Glutamatergic neuron (in vitro differentiated cells): ENCODE data around the gene MOV10. TPM values are rescaled to one million over a fixed set of nuclear protein-coding genes. Genes with fewer than 3 reads are reported as not detected.

Experiments used
- DNase-seq: peaks from one replicate; pipeline ENCODE4 v3.0.0; 2022
- H3K27ac Mint-ChIP-seq: one replicate; pipeline ENCODE4 v1.8.0; 2020; ENCODE audit warnings: mild to moderate bottlenecking, mixed read lengths, inconsistent platforms; ENCODE audit not compliant: unreplicated experiment
- H3K27me3 Mint-ChIP-seq: one replicate; pipeline ENCODE4 v1.8.0; 2020; ENCODE audit warnings: mild to moderate bottlenecking, moderate library complexity, mixed read lengths, inconsistent platforms; ENCODE audit not compliant: unreplicated experiment
- H3K36me3 Mint-ChIP-seq: one replicate; pipeline ENCODE4 v1.8.0; 2020; ENCODE audit warnings: mild to moderate bottlenecking, mixed read lengths, inconsistent platforms; ENCODE audit not compliant: unreplicated experiment
- H3K4me1 Mint-ChIP-seq: one replicate; pipeline ENCODE4 v1.8.0; 2020; ENCODE audit warnings: mild to moderate bottlenecking, low read depth, mixed read lengths, inconsistent platforms; ENCODE audit not compliant: unreplicated experiment
- H3K4me3 Mint-ChIP-seq: one replicate; pipeline ENCODE4 v1.8.0; 2020; ENCODE audit warnings: mild to moderate bottlenecking, mixed read lengths, inconsistent platforms; ENCODE audit not compliant: unreplicated experiment
- H3K9me3 Mint-ChIP-seq: one replicate; pipeline ENCODE4 v1.8.0; 2020; ENCODE audit warnings: mild to moderate bottlenecking, moderate library complexity, mixed read lengths, inconsistent platforms; ENCODE audit not compliant: unreplicated experiment
- CTCF ChIP-seq: fragments of 200-600 bp; sonication (generic); IDR thresholded peaks from one replicate; pipeline ENCODE4 v1.5.0; 2021; ENCODE audit not compliant: partially characterized antibody, unreplicated experiment
- long read RNA-seq: library from polyadenylated mRNA; unstranded; transcript quantifications from one replicate; pipeline ENCODE4 v2.0.0, GENCODE V29; 2020; ENCODE audit not compliant: unreplicated experiment
- total RNA-seq: library from RNA; stranded (reverse); fragmentation: NEBNext Ultra II Directional; extraction: Animal tissue kit (Norgen Biotek cat#: 25700); gene quantifications from one replicate; pipeline ENCODE4 v1.2.1, GENCODE V29; 2021; ENCODE audit not compliant: unreplicated experiment

MOV10 gene, protein sequence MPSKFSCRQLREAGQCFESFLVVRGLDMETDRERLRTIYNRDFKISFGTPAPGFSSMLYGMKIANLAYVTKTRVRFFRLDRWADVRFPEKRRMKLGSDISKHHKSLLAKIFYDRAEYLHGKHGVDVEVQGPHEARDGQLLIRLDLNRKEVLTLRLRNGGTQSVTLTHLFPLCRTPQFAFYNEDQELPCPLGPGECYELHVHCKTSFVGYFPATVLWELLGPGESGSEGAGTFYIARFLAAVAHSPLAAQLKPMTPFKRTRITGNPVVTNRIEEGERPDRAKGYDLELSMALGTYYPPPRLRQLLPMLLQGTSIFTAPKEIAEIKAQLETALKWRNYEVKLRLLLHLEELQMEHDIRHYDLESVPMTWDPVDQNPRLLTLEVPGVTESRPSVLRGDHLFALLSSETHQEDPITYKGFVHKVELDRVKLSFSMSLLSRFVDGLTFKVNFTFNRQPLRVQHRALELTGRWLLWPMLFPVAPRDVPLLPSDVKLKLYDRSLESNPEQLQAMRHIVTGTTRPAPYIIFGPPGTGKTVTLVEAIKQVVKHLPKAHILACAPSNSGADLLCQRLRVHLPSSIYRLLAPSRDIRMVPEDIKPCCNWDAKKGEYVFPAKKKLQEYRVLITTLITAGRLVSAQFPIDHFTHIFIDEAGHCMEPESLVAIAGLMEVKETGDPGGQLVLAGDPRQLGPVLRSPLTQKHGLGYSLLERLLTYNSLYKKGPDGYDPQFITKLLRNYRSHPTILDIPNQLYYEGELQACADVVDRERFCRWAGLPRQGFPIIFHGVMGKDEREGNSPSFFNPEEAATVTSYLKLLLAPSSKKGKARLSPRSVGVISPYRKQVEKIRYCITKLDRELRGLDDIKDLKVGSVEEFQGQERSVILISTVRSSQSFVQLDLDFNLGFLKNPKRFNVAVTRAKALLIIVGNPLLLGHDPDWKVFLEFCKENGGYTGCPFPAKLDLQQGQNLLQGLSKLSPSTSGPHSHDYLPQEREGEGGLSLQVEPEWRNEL
- total RNA-seq: 5.2 TPM
- long read RNA-seq, partial matches to known transcripts: 0 of 1 reads
- long read RNA-seq, other reads (novel, unspliced or antisense): 1 of 1 reads

- no peaks in the 10 kb centered on the region for H3K36me3 Mint-ChIP-seq
- H3K4me1 Mint-ChIP-seq: no peaks in the 10 kb centered on the region
- H3K4me3 Mint-ChIP-seq: peak within 1 kb of the TSS; percentile 92
- peak; percentile 55 for DNase-seq
- H3K27me3 Mint-ChIP-seq: peaks cover 8% of the 10 kb centered on the region
- H3K27ac Mint-ChIP-seq: no peak within 1 kb of the TSS
- no peak for TF ChIP-seq CTCF
- peaks cover 1% of the 10 kb centered on the region for H3K9me3 Mint-ChIP-seq
These were observed at the start of gene MOV10 for GRCh38 chr1:112674440-112674985. MOV10 (plus strand) TSS chr1:112674659; CDS start chr1:112674913, 254 bp downstream.

DNA sequence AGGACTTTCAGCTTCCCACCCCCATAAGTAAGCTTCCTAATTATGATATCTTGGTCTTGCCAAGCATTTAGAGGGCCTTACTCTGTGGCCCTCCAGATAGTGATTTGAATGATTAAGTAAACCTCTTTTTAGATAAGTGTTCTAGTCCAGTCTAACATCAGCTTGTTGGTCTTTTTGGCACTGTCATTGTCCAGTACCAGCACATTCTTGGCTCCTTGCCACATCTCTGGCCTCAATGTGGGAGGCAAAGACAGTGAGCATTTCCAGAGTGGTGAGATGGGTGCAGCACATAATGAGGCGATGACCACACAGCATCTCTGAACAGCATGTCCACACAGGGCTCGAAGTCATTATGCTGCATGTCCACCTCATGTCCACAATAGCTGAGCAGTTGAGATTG is 48.8 kb upstream of the MOV10 start:
- H3K9me3 Mint-ChIP-seq: peaks cover 5% of the 10 kb centered on the region
- H3K27ac Mint-ChIP-seq: no peak overlapping the region
- H3K36me3 Mint-ChIP-seq: no peaks in the 10 kb centered on the region
- DNase-seq: no peak
- no peak for TF ChIP-seq CTCF
- H3K4me1 Mint-ChIP-seq: peaks cover 13% of the 10 kb centered on the region
- no peak overlapping the region for H3K4me3 Mint-ChIP-seq
- H3K27me3 Mint-ChIP-seq: no peaks in the 10 kb centered on the region

GRCh38 chr1:112626193-112626592 is 48.3 kb upstream of the MOV10 start:
- no peak overlapping the region for H3K4me3 Mint-ChIP-seq
- no peaks in the 10 kb centered on the region for H3K36me3 Mint-ChIP-seq
- H3K9me3 Mint-ChIP-seq: peaks cover 5% of the 10 kb centered on the region
- no peaks in the 10 kb centered on the region for H3K27me3 Mint-ChIP-seq
- TF ChIP-seq CTCF: no peak
- DNase-seq: no peak
- H3K4me1 Mint-ChIP-seq: peaks cover 9% of the 10 kb centered on the region
- H3K27ac Mint-ChIP-seq: no peak overlapping the region

GRCh38 chr1:112626887-112627286 is 47.6 kb upstream of the MOV10 start:
- Mint-ChIP-seq H3K4me1 (peaks cover 8% of the 10 kb centered on the region), H3K4me3 (no peak overlapping the region), H3K9me3 (peaks cover 3% of the 10 kb centered on the region), H3K36me3 (no peaks in the 10 kb centered on the region), H3K27ac (no peak overlapping the region), H3K27me3 (no peaks in the 10 kb centered on the region)
- no peak for TF ChIP-seq CTCF
- DNase-seq: no peak
